GM18508 (cell line): ENCODE results near the gene GDF7.

Source experiments
- ATAC-seq: cut with Tn5 transposase; IDR thresholded peaks from one replicate; pipeline ENCODE4 v1.9.1; 2021; ENCODE audit warnings: moderate number of reproducible peaks; ENCODE audit not compliant: insufficient read depth, unreplicated experiment

GDF7 gene

GRCh38 chr2:20670315-20671035 lies 3.5 kb downstream of the GDF7 start:
- ATAC-seq, result no peak

GRCh38 chr2:20671036-20671735 lies 4.2 kb downstream of the GDF7 start:
- ATAC-seq, result no peak

- ATAC-seq, result no peak
These were observed 4.8 kb downstream of the GDF7 start for GRCh38 chr2:20671736-20672080.

GRCh38 chr2:20672201-20672951 lies 5.4 kb downstream of the GDF7 start:
- ATAC-seq, result no peak

- ATAC-seq, result no peak
These were observed 6.9 kb downstream of the GDF7 start for GRCh38 chr2:20673686-20674308.

- ATAC-seq, result no peak
These were observed 7.5 kb downstream of the GDF7 start for GRCh38 chr2:20674309-20674965.

- ATAC-seq, result no peak
These were observed 8.2 kb downstream of the GDF7 start for GRCh38 chr2:20674974-20675679.

- ATAC-seq, result peak; percentile 45
These were observed 8.9 kb downstream of the GDF7 start for GRCh38 chr2:20675701-20676352.

- ATAC-seq, result peak; percentile 69
These were observed 9.6 kb downstream of the GDF7 start for GRCh38 chr2:20676353-20677215.

- peak; percentile 13 for ATAC-seq
These were observed 10.5 kb downstream of the GDF7 start for GRCh38 chr2:20677301-20678085.

- no peak for ATAC-seq
These were observed 11.1 kb downstream of the GDF7 start for GRCh38 chr2:20678086-20678395.

GRCh38 chr2:20678780-20679179 lies 11.8 kb downstream of the GDF7 start:
- no peak for ATAC-seq

GRCh38 chr2:20680744-20681375 lies 13.9 kb downstream of the GDF7 start:
- no peak for ATAC-seq

- no peak for ATAC-seq
These were observed 15.4 kb downstream of the GDF7 start for GRCh38 chr2:20682167-20682920.

GRCh38 chr2:20684581-20685063 lies 17.7 kb downstream of the GDF7 start:
- no peak for ATAC-seq

GRCh38 chr2:20687260-20687832 lies 20.4 kb downstream of the GDF7 start:
- no peak for ATAC-seq
